HEK293 (cell line): ENCODE measurements around the gene NRSN2.

Experiments
- CTCF ChIP-seq: fragments of 450-650 bp; formaldehyde crosslinking; IDR thresholded peaks from 2 replicates; pipeline ENCODE4 v1.5.1; 2016; ENCODE audit warnings: missing biosample characterization, missing genetic modification characterization
- ZNF132 ChIP-seq: fragments of 450-650 bp; formaldehyde crosslinking; IDR thresholded peaks from 2 replicates; pipeline ENCODE4 v1.5.1; 2017; ENCODE audit warnings: missing biosample characterization, missing genetic modification characterization, borderline replicate concordance
- ZNF239 ChIP-seq: fragments of 450-650 bp; formaldehyde crosslinking; IDR thresholded peaks from 2 replicates; pipeline ENCODE4 v1.5.1; 2016; ENCODE audit warnings: missing biosample characterization, missing genetic modification characterization
- ZNF529 ChIP-seq: fragments of 450-650 bp; formaldehyde crosslinking; IDR thresholded peaks from 2 replicates; pipeline ENCODE4 v1.5.1; 2017; ENCODE audit warnings: missing genetic modification characterization, missing biosample characterization; ENCODE audit not compliant: insufficient replicate concordance
- ZNF664 ChIP-seq: fragments of 450-650 bp; formaldehyde crosslinking; IDR thresholded peaks from 2 replicates; pipeline ENCODE4 v1.5.1; 2016; ENCODE audit warnings: missing biosample characterization, missing genetic modification characterization
- ZNF792 ChIP-seq: fragments of 450-650 bp; formaldehyde crosslinking; IDR thresholded peaks from 2 replicates; pipeline ENCODE4 v1.5.1; 2016; ENCODE audit warnings: missing biosample characterization, missing genetic modification characterization
- ZSCAN30 ChIP-seq: fragments of 450-650 bp; IDR thresholded peaks from 2 replicates; pipeline ENCODE4 v1.5.1; 2018; ENCODE audit warnings: missing biosample characterization, mild to moderate bottlenecking, missing genetic modification characterization, moderate library complexity

DNA sequence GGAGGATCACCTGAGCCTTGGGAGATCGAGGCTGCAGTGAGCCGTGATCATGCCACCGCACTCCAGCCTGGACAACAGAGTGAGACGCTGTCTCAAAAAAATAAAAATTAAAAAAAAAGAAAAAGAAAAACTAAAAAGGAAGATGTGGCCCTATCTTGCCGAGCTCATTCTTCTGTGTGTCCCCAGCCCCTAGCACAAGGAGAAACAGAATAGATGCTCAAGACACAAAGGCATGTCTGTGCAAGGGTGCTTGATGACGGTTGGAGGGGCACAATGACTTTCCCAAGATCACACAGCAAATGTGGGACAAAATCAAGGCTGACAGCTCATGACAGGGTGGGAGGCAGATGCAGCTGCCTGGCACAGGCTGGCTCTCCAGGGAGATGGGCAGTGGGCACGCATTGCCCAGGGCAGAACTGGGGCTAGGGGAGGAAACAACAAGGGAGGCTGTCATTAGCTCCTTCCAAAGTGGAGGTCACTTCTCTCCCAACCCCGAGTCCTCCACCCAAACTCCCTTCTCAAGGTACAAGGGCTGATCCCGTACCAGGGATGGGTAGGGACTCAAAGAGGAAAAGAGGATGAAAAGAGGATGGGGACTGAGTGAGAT is 775 bp upstream of the NRSN2 start:
- TF ChIP-seq CTCF (tag by site-specific recombination) (no peak), ZNF792 (tag by site-specific recombination) (no peak), ZNF529 (tag by site-specific recombination) (no peak), ZNF239 (no peak), ZNF132 (tag by site-specific recombination) (no peak), ZSCAN30 (tag by site-specific recombination) (no peak), ZNF664 (tag by site-specific recombination) (no peak)
